ENCODE data around the gene PRKAR2B.

DNA sequence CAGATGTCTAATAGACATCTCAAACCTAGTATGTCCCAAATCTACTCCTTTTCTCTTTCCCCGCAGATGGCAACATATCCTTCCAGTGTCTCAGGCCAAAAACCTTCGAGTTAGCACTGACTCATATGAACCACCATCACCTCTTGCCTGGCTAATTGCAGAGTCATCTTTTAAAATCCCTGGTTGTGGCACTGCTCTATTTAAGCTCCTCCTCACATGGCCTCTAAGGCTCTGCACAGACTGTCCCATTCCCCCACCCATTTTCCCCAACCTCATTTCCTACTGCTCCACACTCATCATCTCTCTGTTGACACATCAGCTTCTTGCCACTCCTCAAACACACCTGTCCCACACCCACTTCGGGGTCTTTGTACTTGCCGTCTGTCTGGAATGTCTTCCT lies 107.5 kb downstream of the PRKAR2B start:
- TF ChIP-seq, protein P1, sequence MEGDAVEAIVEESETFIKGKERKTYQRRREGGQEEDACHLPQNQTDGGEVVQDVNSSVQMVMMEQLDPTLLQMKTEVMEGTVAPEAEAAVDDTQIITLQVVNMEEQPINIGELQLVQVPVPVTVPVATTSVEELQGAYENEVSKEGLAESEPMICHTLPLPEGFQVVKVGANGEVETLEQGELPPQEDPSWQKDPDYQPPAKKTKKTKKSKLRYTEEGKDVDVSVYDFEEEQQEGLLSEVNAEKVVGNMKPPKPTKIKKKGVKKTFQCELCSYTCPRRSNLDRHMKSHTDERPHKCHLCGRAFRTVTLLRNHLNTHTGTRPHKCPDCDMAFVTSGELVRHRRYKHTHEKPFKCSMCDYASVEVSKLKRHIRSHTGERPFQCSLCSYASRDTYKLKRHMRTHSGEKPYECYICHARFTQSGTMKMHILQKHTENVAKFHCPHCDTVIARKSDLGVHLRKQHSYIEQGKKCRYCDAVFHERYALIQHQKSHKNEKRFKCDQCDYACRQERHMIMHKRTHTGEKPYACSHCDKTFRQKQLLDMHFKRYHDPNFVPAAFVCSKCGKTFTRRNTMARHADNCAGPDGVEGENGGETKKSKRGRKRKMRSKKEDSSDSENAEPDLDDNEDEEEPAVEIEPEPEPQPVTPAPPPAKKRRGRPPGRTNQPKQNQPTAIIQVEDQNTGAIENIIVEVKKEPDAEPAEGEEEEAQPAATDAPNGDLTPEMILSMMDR (conservative IDR thresholded peaks at IDR 0.05; ENCODE audit: low read depth in 2 of 2) = no peak
- TF ChIP-seq EZH2 (IDR thresholded peaks at IDR 0.05; ENCODE audit: low read depth, unreplicated experiment) (no peak), EZH2phosphoT487 (IDR thresholded peaks at IDR 0.05; ENCODE audit: unreplicated experiment) (no peak), CREB1 (CRISPR knock-in tag; IDR thresholded peaks at IDR 0.05; ENCODE audit: low read depth) (no peak), NANOG (IDR thresholded peaks at IDR 0.05; ENCODE audit: borderline replicate concordance) (no peak), JUNB (IDR thresholded peaks at IDR 0.05; ENCODE audit: unreplicated experiment) (no peak), POLR2AphosphoS5 (IDR thresholded peaks at IDR 0.05; ENCODE audit: low read depth) (no peak), ZNF331 (CRISPR knock-in tag; IDR thresholded peaks at IDR 0.05; ENCODE audit: low read depth) (no peak), STAT1 (IDR thresholded peaks at IDR 0.05; ENCODE audit: unreplicated experiment) (no peak)
- TF ChIP-seq, protein P2, sequence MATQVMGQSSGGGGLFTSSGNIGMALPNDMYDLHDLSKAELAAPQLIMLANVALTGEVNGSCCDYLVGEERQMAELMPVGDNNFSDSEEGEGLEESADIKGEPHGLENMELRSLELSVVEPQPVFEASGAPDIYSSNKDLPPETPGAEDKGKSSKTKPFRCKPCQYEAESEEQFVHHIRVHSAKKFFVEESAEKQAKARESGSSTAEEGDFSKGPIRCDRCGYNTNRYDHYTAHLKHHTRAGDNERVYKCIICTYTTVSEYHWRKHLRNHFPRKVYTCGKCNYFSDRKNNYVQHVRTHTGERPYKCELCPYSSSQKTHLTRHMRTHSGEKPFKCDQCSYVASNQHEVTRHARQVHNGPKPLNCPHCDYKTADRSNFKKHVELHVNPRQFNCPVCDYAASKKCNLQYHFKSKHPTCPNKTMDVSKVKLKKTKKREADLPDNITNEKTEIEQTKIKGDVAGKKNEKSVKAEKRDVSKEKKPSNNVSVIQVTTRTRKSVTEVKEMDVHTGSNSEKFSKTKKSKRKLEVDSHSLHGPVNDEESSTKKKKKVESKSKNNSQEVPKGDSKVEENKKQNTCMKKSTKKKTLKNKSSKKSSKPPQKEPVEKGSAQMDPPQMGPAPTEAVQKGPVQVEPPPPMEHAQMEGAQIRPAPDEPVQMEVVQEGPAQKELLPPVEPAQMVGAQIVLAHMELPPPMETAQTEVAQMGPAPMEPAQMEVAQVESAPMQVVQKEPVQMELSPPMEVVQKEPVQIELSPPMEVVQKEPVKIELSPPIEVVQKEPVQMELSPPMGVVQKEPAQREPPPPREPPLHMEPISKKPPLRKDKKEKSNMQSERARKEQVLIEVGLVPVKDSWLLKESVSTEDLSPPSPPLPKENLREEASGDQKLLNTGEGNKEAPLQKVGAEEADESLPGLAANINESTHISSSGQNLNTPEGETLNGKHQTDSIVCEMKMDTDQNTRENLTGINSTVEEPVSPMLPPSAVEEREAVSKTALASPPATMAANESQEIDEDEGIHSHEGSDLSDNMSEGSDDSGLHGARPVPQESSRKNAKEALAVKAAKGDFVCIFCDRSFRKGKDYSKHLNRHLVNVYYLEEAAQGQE (IDR thresholded peaks at IDR 0.05; ENCODE audit: unreplicated experiment) = no peak

All from GM23338 (cell line).